Ascending aorta (tissue), 2 donors: ENCODE data around the gene MT1E. TPM values are rescaled to one million over a fixed set of nuclear protein-coding genes. Genes with fewer than 3 reads are reported as not detected.

ENCODE experiments used
- DNase-seq, 2 donors: peaks; one replicate each; pipeline ENCODE4 v3.0.0-alpha.2; 2019; ENCODE audit warnings: low spot score in 2 of 2
- H3K27ac ChIP-seq, 2 donors: fragments of 200-600 bp; sonication (generic); one replicate each; pipeline ENCODE4 v1.5.1; 2016 to 2017; ENCODE audit warnings: mild to moderate bottlenecking in 1 of 2
- H3K27me3 ChIP-seq: fragments of 200-600 bp; sonication (generic); one replicate; pipeline ENCODE4 v1.5.1; 2017
- H3K36me3 ChIP-seq, 2 donors: fragments of 200-600 bp; sonication (generic); one replicate each; pipeline ENCODE4 v1.5.1; 2016
- H3K4me1 ChIP-seq, 2 donors: fragments of 200-600 bp; sonication (generic); one replicate each; pipeline ENCODE4 v1.5.1; 2016 to 2017; ENCODE audit warnings: mild to moderate bottlenecking in 1 of 2
- H3K4me3 ChIP-seq, 2 donors: fragments of 200-600 bp; sonication (generic); one replicate each; pipeline ENCODE4 v1.5.1; 2016 to 2017; ENCODE audit warnings: mild to moderate bottlenecking in 1 of 2
- H3K9me3 ChIP-seq, 2 donors: fragments of 200-600 bp; sonication (generic); one replicate each; pipeline ENCODE4 v1.5.1; 2016
- CTCF ChIP-seq, 3 experiments: fragments of 200-600 bp in 2 of 3; fragments of 450-650 bp in 1 of 3; sonication (generic) in 2 of 3; IDR thresholded peaks; one replicate each; pipeline ENCODE4 v1.5.1; 2016 to 2019; ENCODE audit warnings: antibody characterized with exemption in 3 of 3, mild to moderate bottlenecking in 1 of 3, moderate library complexity in 1 of 3
- intact Hi-C: fragments of 100-400 bp; cut with DNase I; formaldehyde crosslinking; loops from one replicate; pipeline ENCODE4 v1.15.1; 2023
- total RNA-seq: library from RNA; depleted of rRNA; stranded (reverse); fragments of >200 nt; gene quantifications from one replicate; pipeline ENCODE4 v1.1.0, GENCODE V29; 2016

Gene MT1E
- total RNA-seq, 1 donor from 2014 or later, result 456 TPM

- Histone ChIP-seq H3K9me3 (no peaks in the 10 kb centered on the region), H3K36me3 (no peaks in the 10 kb centered on the region), H3K27me3 (no peaks in the 10 kb centered on the region), H3K4me3 (no peak overlapping the region), H3K4me1 (peaks cover 3 to 4% of the 10 kb centered on the region in 2 donors), H3K27ac (no peak overlapping the region)
- intact Hi-C loops, result no loop called here
- no peak for DNase-seq
- TF ChIP-seq CTCF (IDR thresholded peaks at IDR 0.05), result no peak
These were observed 1.9 kb upstream of the MT1E start for GRCh38 chr16:56623637-56624036.

GRCh38 chr16:56625943-56626654 lies 518 bp downstream of the MT1E start:
- no peak for TF ChIP-seq CTCF (IDR thresholded peaks at IDR 0.05)
- Histone ChIP-seq H3K27me3 (no peaks in the 10 kb centered on the region), H3K4me3 (peak overlapping the region; percentile 71 to 82), H3K27ac (peak overlapping the region; percentile 96), H3K4me1 (peaks cover 3 to 4% of the 10 kb centered on the region in 2 donors), H3K9me3 (no peaks in the 10 kb centered on the region), H3K36me3 (no peaks in the 10 kb centered on the region)
- DNase-seq, result peak; percentile 80 to 94
- intact Hi-C loops, result loop anchor here (1.0 to 5.0 kb wide), 3 partner anchors 18 to 676 kb away; partner anchors contain the start of genes GNAO1 and MT2A

- DNase-seq, result no peak
- Histone ChIP-seq H3K9me3 (no peaks in the 10 kb centered on the region), H3K4me1 (peaks cover 4 to 6% of the 10 kb centered on the region in 2 donors), H3K27ac (peak overlapping the region; percentile 96), H3K36me3 (no peaks in the 10 kb centered on the region), H3K4me3 (peak overlapping the region; percentile 71 to 82), H3K27me3 (no peaks in the 10 kb centered on the region)
- intact Hi-C loops, result loop anchor here (5.0 kb wide), 2 partner anchors 434 to 676 kb away; partner anchors contain the start of gene GNAO1
- TF ChIP-seq CTCF (IDR thresholded peaks at IDR 0.05), result no peak
These were observed 1.1 kb downstream of the MT1E start for GRCh38 chr16:56626685-56627084.

GRCh38 chr16:56628486-56629350 lies 3.1 kb downstream of the MT1E start:
- Histone ChIP-seq H3K9me3 (no peaks in the 10 kb centered on the region), H3K27me3 (no peaks in the 10 kb centered on the region), H3K36me3 (no peaks in the 10 kb centered on the region), H3K27ac (peak overlapping the region; percentile 85 to 96), H3K4me3 (no peak overlapping the region), H3K4me1 (peaks cover 6 to 16% of the 10 kb centered on the region in 2 donors)
- TF ChIP-seq CTCF (IDR thresholded peaks at IDR 0.05), result no peak
- intact Hi-C loops, result loop anchor here (5.0 kb wide), 2 partner anchors 436 to 674 kb away; partner anchors contain the start of gene GNAO1
- no peak for DNase-seq

- intact Hi-C loops, result loop anchor here (5.0 kb wide), 2 partner anchors 437 to 673 kb away; partner anchors contain the start of gene GNAO1
- DNase-seq, result no peak
- H3K27me3 ChIP-seq, result no peaks in the 10 kb centered on the region
- H3K9me3 ChIP-seq, result no peaks in the 10 kb centered on the region
- no peaks in the 10 kb centered on the region for H3K36me3 ChIP-seq
- H3K27ac ChIP-seq, result peak overlapping the region; percentile 85 to 96
- no peak overlapping the region for H3K4me3 ChIP-seq
- peaks cover 6 to 16% of the 10 kb centered on the region in 2 donors for H3K4me1 ChIP-seq
- TF ChIP-seq CTCF (IDR thresholded peaks at IDR 0.05), result no peak
These were observed 4.0 kb downstream of the MT1E start for GRCh38 chr16:56629531-56629930.
